Activated T-helper 1 cell treated with Interleukin-2 at 50 U/mL for 16 hours (primary cell): ENCODE data around the gene ZNF284.
A peak's percentile ranks its signal among the peaks of the same experiment; 100 is the strongest.
"Not testable (repeated sequence)": the region's sequence is repeated elsewhere in the genome, so short reads cannot be mapped to it uniquely, and the experiment has no call there.

Experiments used
- DNase-seq: peaks from one replicate; pipeline ENCODE4 v3.0.0-alpha.2; 2020; ENCODE audit warnings: low read depth

The ZNF284 gene

DNA sequence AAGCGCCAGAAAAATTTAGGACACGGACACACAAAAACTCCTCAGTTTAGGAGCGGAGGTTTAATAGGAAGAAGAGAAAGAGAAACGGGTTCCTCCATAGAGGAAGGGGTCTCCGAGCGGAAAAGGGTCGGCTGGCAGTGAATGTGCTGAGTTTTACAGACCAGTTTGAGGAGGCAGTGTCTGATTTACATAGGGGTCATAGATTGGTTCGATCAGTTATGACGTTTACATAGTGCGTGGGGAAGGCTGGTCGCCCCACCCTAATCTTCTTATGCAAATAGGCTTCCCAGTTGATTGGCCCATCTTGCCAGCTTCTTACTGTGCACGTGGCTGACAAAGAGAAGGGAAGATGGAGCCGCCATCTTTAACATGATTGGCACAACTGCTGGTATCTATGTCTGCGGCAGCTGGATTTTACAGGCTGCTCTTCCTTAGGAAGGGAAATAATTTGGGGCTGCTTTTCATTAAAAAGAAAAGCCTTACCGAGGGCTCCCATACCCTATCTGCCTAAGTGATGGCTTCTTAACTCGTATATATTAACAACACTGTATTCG lies 40.0 kb downstream of the ZNF284 start:
- no peak for DNase-seq

DNA sequence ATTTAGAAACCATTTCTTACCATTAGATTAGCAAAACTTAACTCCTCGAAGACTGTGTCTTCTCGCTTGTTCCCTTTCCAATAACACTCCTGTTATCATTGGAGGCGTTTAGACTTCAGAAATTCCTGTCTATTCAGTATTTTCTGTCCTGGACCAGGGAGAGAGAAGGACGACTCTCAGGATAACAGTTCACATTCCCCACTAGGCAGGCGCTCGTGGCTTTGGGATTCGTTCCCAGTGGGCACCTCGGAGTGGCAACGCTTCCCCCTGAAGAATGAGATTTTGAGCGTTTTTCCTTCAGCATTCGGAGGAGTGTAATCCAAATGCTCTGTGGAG lies 40.8 kb downstream of the ZNF284 start:
- DNase-seq, result no peak

DNA sequence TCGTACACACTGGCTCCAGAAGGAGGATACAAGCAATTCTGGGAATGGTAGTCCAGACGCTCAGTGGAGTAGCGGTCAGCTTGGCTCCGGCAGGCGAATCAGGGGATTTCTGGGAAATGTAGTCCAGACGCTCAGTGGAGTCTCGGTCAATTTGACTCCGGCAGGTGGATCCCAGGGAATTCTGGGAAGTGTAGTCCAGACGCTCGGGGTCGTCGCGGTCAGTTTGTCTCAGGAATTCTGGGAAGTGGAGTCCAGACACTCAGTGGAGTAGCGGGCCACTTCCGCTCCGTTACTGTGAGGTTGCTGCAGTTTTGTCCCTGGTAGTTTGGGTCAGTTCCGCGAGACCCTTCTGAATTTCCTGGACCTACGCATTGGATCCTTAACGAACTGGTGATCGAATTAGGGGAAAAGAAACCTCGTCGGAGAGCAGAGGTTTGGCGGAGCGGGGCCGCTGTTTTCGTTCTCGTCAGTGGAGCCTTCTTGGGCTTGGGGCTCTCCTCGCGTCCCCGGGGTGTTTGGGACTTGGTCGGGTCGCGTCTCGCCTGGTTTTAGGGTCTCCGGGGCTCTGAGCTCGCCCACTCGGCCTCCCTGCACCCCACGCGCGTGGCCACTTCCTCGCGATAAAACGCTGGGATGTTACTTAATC lies 41.3 kb downstream of the ZNF284 start, which contains the start of gene ZNF225:
Gene ZNF225, plus strand, starts transcription at position 262 of the 646 bp plus-strand sequence. CDS start 2,429 bp downstream, outside the sequence.
- peak; percentile 69 for DNase-seq

DNA sequence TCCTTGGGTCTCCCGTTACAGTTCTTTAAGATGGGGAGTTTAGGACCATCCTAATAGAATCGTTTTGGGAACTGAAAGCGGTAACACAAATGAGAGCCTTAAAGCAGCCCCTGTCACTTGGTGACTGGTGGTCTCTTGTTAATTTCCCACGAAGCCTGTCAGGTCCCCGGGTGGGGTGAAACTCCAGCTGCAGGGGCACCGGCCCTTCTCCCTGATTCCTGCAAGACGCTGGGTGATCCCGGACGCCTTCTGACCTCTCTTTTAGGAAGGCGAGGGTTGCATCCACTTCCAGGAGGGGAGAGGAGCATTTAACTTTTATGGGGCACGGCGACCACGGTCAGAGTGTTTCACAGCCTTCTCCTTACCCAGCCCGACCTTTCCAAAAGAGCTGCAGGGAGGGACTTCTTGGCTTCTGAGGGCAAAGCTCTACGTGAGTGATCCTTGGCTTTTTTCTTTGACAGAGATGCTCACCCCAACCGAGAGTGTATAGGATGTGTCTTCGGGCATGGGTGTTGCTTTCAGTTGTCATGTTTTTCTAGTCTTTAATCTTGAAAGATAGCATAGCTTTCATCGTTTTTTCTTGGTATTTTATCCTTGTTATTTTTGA lies 41.9 kb downstream of the ZNF284 start:
- DNase-seq, result no peak

DNA sequence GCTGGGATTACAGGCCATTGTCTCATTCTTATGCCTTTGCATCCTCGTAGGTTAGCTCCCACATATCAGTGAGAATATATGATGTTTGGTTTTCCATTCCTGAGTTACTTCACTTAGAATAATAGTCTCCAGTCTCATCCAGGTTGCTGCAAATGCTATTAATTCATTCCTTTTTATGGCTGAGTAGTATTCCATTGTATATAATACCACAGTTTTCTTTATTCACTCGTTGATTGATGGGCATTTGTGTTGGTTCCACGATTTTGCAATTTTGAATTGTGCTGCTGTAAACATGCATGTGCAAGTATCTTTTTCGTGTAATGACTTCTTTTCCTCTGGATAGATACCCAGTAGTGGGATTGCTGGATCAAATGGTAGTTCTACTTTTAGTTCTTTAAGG lies 49.2 kb downstream of the ZNF284 start:
- not testable (repeated sequence) for DNase-seq

DNA sequence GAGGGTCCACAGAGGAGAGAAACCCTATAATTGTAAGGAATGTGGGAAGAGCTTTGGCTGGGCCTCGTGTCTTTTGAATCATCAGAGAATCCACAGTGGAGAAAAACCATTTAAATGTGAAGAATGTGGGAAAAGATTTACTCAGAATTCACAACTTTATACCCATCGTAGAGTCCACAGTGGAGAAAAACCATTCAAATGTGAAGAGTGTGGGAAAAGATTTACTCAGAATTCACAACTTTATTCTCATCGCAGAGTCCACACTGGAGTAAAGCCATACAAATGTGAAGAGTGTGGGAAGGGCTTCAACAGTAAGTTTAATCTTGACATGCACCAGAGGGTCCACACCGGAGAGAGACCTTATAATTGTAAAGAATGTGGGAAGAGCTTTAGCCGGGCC lies 60.0 kb downstream of the ZNF284 start:
- DNase-seq, result no peak
